8988T (cell line): ENCODE data around the gene NFIB.

Source experiments
- DNase-seq: peaks from one replicate; pipeline ENCODE4 v3.0.0; 2011

NFIB gene

GRCh38 chr9:14209399-14210345, 104.3 kb downstream of the NFIB start:
- no peak for DNase-seq

GRCh38 chr9:14207352-14207995, 106.5 kb downstream of the NFIB start:
- no peak for DNase-seq

GRCh38 chr9:14205463-14205862, 108.5 kb downstream of the NFIB start:
- no peak for DNase-seq

GRCh38 chr9:14203356-14204056, 110.4 kb downstream of the NFIB start:
- no peak for DNase-seq

GRCh38 chr9:14198841-14199455, 115.0 kb downstream of the NFIB start:
- no peak for DNase-seq

GRCh38 chr9:14198047-14198840, 115.7 kb downstream of the NFIB start:
- no peak for DNase-seq

GRCh38 chr9:14197325-14197858, 116.5 kb downstream of the NFIB start:
- DNase-seq = no peak

- no peak for DNase-seq
Measured at GRCh38 chr9:14193328-14193990, 120.5 kb downstream of the NFIB start.

- DNase-seq = no peak
Measured at GRCh38 chr9:14192556-14192955, 121.4 kb downstream of the NFIB start.

- DNase-seq = no peak
Measured at GRCh38 chr9:14191512-14191911, 122.4 kb downstream of the NFIB start.

- no peak for DNase-seq
Measured at GRCh38 chr9:14190240-14190639, 123.7 kb downstream of the NFIB start.

- DNase-seq = no peak
Measured at GRCh38 chr9:14189578-14189977, 124.4 kb downstream of the NFIB start.

- no peak for DNase-seq
Measured at GRCh38 chr9:14189146-14189545, 124.8 kb downstream of the NFIB start.

GRCh38 chr9:14188538-14188937, 125.4 kb downstream of the NFIB start:
- no peak for DNase-seq

GRCh38 chr9:14188011-14188410, 125.9 kb downstream of the NFIB start:
- DNase-seq = no peak

- no peak for DNase-seq
Measured at GRCh38 chr9:14186096-14186495, 127.8 kb downstream of the NFIB start.

- DNase-seq = no peak
Measured at GRCh38 chr9:14185016-14185415, 128.9 kb downstream of the NFIB start.

GRCh38 chr9:14183001-14183400, 130.9 kb downstream of the NFIB start:
- no peak for DNase-seq

GRCh38 chr9:14180960-14181537, 132.9 kb downstream of the NFIB start:
- no peak for DNase-seq

- no peak for DNase-seq
Measured at GRCh38 chr9:14180093-14180959, 133.6 kb downstream of the NFIB start.
